Duodenal mucosa (tissue), 2 donors: ENCODE results near the gene NEGR1.

ENCODE experiments used
- H3K27ac ChIP-seq: one replicate; pipeline ENCODE4 v1.7.0; 2013; ENCODE audit warnings: low read depth, low read length
- H3K27me3 ChIP-seq, 2 donors: one replicate each; pipeline ENCODE4 v1.7.0; 2013; ENCODE audit warnings: low read length in 2 of 2, control low read depth in 1 of 2; ENCODE audit not compliant: insufficient read depth in 2 of 2, control insufficient read depth in 1 of 2
- H3K36me3 ChIP-seq, 2 donors: one replicate each; pipeline ENCODE4 v1.7.0; 2013; ENCODE audit warnings: low read length in 2 of 2, control low read depth in 1 of 2; ENCODE audit not compliant: insufficient read depth in 2 of 2, control insufficient read depth in 1 of 2
- H3K4me1 ChIP-seq, 2 donors: one replicate each; pipeline ENCODE4 v1.7.0; 2013; ENCODE audit warnings: low read length in 2 of 2, control low read depth in 1 of 2; ENCODE audit not compliant: insufficient read depth in 2 of 2, control insufficient read depth in 1 of 2
- H3K4me3 ChIP-seq, 2 donors: one replicate each; pipeline ENCODE4 v1.7.0; 2013; ENCODE audit warnings: low read length in 2 of 2, low read depth in 1 of 2
- H3K9ac ChIP-seq, 2 donors: one replicate each; pipeline ENCODE4 v1.7.0; 2013; ENCODE audit warnings: low read length in 2 of 2, low read depth in 1 of 2
- H3K9me3 ChIP-seq, 2 donors: one replicate each; pipeline ENCODE4 v1.7.0; 2013; ENCODE audit warnings: low read length in 2 of 2, control low read depth in 1 of 2; ENCODE audit not compliant: control insufficient read depth in 1 of 2

Gene NEGR1

DNA sequence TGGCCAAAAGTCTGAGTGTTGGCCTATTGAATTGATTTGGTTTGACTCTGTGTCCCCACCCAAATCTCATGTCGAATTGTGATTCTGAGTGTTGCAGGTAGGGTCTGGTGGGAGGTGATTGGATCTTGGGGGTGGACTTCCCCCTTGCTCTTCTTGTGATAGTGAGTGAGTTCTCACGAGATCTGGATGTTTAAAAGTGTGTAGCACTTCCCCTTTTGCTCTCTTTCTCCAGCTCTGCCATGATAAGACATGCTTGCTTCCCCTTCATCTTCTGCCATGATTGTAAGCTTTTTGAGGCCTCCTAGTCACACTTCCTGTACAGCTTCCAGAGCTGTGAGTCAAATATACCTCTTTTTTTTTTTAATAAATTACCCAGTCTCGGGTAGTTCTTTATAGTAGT is 904.5 kb downstream of the NEGR1 start:
- H3K9me3 ChIP-seq, result no peaks in the 10 kb centered on the region
- no peak overlapping the region for H3K27ac ChIP-seq
- H3K9ac ChIP-seq, result no peak overlapping the region
- H3K36me3 ChIP-seq, result no peaks in the 10 kb centered on the region
- H3K4me1 ChIP-seq, result no peaks in the 10 kb centered on the region
- H3K4me3 ChIP-seq, result no peak overlapping the region
- H3K27me3 ChIP-seq, result no peaks in the 10 kb centered on the region

DNA sequence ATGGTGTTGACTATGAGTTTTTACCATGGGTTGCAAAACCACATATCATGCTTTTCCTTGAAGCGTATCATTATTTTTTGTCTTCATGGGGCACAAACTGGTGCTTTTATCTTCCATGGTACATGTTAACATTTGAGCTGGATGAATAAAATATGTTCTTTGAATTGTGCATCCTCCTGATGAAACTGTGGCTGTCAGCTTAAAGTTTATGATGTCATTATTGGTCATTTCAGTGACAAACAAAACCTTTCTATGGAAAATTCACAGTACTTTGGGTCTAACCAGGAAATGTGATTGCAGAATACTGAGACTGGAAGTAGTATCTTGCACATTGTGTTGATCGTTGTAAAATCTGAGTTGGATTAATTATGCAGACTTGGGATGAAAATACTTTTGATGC is 909.8 kb downstream of the NEGR1 start:
- Histone ChIP-seq H3K4me3 (no peak overlapping the region), H3K9me3 (no peaks in the 10 kb centered on the region), H3K27me3 (no peaks in the 10 kb centered on the region), H3K36me3 (no peaks in the 10 kb centered on the region), H3K9ac (no peak overlapping the region), H3K4me1 (no peaks in the 10 kb centered on the region), H3K27ac (no peak overlapping the region)

GRCh38 chr1:71371581-71371980 is 910.8 kb downstream of the NEGR1 start:
- H3K27me3 ChIP-seq, result no peaks in the 10 kb centered on the region
- no peak overlapping the region for H3K9ac ChIP-seq
- H3K36me3 ChIP-seq, result no peaks in the 10 kb centered on the region
- H3K4me1 ChIP-seq, result no peaks in the 10 kb centered on the region
- no peaks in the 10 kb centered on the region for H3K9me3 ChIP-seq
- H3K27ac ChIP-seq, result no peak overlapping the region
- H3K4me3 ChIP-seq, result no peak overlapping the region

- Histone ChIP-seq H3K9me3 (peaks cover 0 to 4% of the 10 kb centered on the region in 2 donors), H3K27ac (no peak overlapping the region), H3K4me3 (no peak overlapping the region), H3K27me3 (no peaks in the 10 kb centered on the region), H3K36me3 (no peaks in the 10 kb centered on the region), H3K4me1 (no peaks in the 10 kb centered on the region), H3K9ac (no peak overlapping the region)
These were observed 918.1 kb downstream of the NEGR1 start for GRCh38 chr1:71364236-71364635.

GRCh38 chr1:71362691-71363090 is 919.6 kb downstream of the NEGR1 start:
- no peaks in the 10 kb centered on the region for H3K27me3 ChIP-seq
- H3K36me3 ChIP-seq, result no peaks in the 10 kb centered on the region
- H3K4me1 ChIP-seq, result no peaks in the 10 kb centered on the region
- no peak overlapping the region for H3K4me3 ChIP-seq
- no peak overlapping the region for H3K9ac ChIP-seq
- no peak overlapping the region for H3K27ac ChIP-seq
- peaks cover 3 to 4% of the 10 kb centered on the region in 2 donors for H3K9me3 ChIP-seq

DNA sequence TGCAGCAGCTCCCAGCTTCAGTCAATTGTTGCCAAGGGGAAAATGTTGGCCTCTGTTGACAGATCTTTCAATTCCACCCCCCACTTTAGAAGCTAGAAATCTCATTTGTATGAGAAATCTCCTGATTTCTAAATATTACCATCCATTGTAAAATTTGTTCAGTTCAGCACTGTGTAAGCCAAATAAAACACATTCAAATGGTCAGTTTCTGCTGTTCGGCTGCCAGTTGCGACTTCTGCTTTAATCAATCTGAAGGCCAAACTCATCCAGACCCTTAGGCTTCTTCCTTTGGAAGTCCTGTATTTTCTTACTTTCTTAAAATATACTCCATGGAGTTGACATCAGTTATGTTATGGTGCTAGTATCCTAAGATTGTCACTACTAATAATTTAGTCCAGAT is 920.3 kb downstream of the NEGR1 start:
- Histone ChIP-seq H3K4me1 (no peaks in the 10 kb centered on the region), H3K4me3 (no peak overlapping the region), H3K9me3 (peaks cover 4 to 7% of the 10 kb centered on the region in 2 donors), H3K27ac (no peak overlapping the region), H3K9ac (no peak overlapping the region), H3K27me3 (no peaks in the 10 kb centered on the region), H3K36me3 (no peaks in the 10 kb centered on the region)

- no peak overlapping the region for H3K27ac ChIP-seq
- no peaks in the 10 kb centered on the region for H3K4me1 ChIP-seq
- H3K9ac ChIP-seq, result no peak overlapping the region
These were observed 924.6 kb downstream of the NEGR1 start for GRCh38 chr1:71357708-71358107.

DNA sequence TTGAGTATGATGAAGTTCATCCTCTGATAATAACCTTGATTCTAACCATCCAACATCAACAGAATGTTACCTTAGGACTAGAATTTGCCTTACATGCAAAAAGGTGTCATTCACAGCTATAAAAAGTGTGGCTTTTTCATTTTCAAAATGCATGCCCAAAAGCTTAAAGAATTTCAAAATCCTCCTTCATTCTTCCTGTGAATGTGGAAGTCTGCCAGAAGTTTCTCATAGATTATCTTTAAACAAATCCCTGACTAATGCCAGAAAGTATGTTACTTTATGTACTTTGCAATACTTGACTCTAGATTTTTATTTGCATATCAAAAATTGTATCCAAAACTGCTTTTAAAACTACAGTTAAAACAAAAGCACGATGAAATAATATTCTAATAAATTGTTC is 930.9 kb downstream of the NEGR1 start:
- H3K4me3 ChIP-seq, result no peak overlapping the region
- H3K36me3 ChIP-seq, result no peaks in the 10 kb centered on the region
- no peaks in the 10 kb centered on the region for H3K4me1 ChIP-seq
- no peak overlapping the region for H3K9ac ChIP-seq
- no peak overlapping the region for H3K27ac ChIP-seq
- H3K27me3 ChIP-seq, result no peaks in the 10 kb centered on the region
- no peaks in the 10 kb centered on the region for H3K9me3 ChIP-seq

More at GRCh38 chr1:71357708-71358107, 924.6 kb downstream of the NEGR1 start:
- Histone ChIP-seq H3K4me3 (no peak overlapping the region), H3K27me3 (no peaks in the 10 kb centered on the region), H3K36me3 (no peaks in the 10 kb centered on the region), H3K9me3 (peaks cover 4 to 7% of the 10 kb centered on the region in 2 donors)

GRCh38 chr1:71350805-71351204 is 931.5 kb downstream of the NEGR1 start:
- H3K4me1 ChIP-seq, result no peaks in the 10 kb centered on the region
- H3K27ac ChIP-seq, result no peak overlapping the region
- H3K36me3 ChIP-seq, result no peaks in the 10 kb centered on the region
- no peaks in the 10 kb centered on the region for H3K27me3 ChIP-seq
- no peak overlapping the region for H3K9ac ChIP-seq
- peaks cover 0 to under 1% of the 10 kb centered on the region in 2 donors for H3K9me3 ChIP-seq
- no peak overlapping the region for H3K4me3 ChIP-seq

GRCh38 chr1:71350330-71350729 is 932.0 kb downstream of the NEGR1 start:
- H3K9me3 ChIP-seq, result peaks cover 0 to 4% of the 10 kb centered on the region in 2 donors
- H3K4me1 ChIP-seq, result no peaks in the 10 kb centered on the region
- no peak overlapping the region for H3K9ac ChIP-seq
- no peak overlapping the region for H3K4me3 ChIP-seq
- H3K27ac ChIP-seq, result no peak overlapping the region
- no peaks in the 10 kb centered on the region for H3K27me3 ChIP-seq
- H3K36me3 ChIP-seq, result no peaks in the 10 kb centered on the region
